HEK293 (cell line): Measurements from ENCODE around the gene ARGLU1.

Experiments
- ZIC2 ChIP-seq: fragments of 450-650 bp; formaldehyde crosslinking; IDR thresholded peaks from 2 replicates; pipeline ENCODE4 v1.5.1; 2016; ENCODE audit warnings: missing biosample characterization, missing genetic modification characterization
- ZNF701 ChIP-seq: fragments of 450-650 bp; formaldehyde crosslinking; IDR thresholded peaks from 2 replicates; pipeline ENCODE4 v1.5.1; 2016; ENCODE audit warnings: missing biosample characterization, missing genetic modification characterization

DNA sequence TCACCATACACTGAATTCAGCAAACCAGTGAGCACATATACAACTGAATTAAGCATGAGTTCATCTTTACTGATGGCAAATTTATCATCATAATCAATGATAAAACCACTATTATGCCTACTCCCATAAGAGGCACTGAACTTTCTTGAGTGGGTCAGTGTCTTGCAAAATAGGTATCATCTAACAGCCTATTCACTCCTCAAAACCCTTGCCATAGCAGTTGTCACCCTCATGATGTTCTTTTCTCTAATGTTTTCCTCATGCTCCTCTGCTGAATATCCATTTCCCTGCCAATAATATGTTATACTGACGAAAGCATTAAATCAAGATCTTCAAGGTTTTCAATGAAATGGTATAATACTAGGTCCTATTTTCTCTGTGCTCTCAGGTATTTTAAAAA, 5.6 kb downstream of the ARGLU1 start:
- no peak for TF ChIP-seq ZIC2 (tag by site-specific recombination)
- TF ChIP-seq ZNF701 (tag by site-specific recombination) = no peak
